Measurements from ENCODE around the gene FAM13C.
A peak's percentile ranks its signal among the peaks of the same experiment; 100 is the strongest.
"Not testable (repeated sequence)": the region's sequence is repeated elsewhere in the genome, so short reads cannot be mapped to it uniquely, and the experiment has no call there.

FAM13C gene

DNA sequence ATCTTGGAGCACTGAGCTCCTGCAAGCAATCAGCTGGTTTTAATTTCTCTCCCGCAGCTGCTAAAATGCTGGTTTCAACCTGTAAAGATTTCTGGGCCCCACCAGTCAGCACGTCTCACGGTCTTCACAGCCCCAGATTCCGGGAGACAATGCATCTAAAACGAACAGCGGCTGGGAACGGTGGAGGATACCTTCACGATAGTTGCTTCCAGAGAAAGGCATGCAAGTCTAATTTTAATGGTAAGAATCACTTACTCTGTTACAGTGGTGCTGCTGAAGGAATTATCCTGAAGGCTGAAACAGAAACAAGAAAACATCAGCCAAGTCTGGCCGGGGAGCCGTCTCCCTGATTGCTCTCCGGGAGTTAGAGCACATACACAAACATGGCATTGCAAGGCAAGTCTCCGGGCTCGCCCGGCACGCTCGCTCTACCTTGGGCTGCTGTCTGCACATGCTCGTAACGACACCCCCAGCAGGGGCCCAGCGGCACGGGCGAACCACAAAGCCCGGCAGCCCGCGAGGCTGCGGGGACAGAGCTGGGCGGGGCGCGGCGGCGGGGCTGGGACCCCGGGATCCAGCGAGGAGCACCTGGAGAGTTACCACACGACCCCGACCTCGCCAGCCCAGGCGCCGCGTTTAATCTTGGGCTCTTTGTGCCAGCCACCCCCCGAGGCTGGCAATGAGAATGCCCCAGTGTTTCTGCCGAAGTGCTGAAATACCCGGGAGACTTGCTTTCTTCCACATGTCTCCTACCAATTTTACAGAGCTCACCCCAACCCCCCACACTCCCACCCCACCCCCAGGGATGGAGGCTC is at the start of gene FAM13C:
TSS of gene FAM13C (minus strand) at position 406 of the 815 bp plus-strand sequence. CDS start at position 317, 89 bp downstream.
- peak; percentile 15 for DNase-seq

- no peak for DNase-seq
Measured at GRCh38 chr10:59405235-59405634, 42.9 kb upstream of the FAM13C start.

DNA sequence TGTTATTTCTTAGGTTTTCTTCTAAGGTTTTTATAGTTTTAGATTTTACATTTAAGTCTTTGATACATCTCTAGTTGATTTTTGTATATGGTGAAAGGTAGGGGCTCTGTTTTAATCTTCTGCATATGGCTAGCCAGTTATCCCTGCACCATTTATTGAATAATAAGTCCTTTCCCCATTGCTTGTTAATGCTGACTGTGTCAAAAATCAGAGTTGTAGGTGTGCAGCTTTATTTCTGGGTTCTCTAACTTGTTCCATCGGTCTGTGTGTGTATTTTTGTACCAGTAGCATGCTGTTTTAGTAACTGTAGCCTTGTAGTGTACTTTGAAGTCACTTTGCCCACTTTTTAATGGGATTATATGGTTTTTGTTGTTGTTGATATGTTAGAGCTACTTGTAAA is 37.9 kb upstream of the FAM13C start:
- no peak for DNase-seq

DNA sequence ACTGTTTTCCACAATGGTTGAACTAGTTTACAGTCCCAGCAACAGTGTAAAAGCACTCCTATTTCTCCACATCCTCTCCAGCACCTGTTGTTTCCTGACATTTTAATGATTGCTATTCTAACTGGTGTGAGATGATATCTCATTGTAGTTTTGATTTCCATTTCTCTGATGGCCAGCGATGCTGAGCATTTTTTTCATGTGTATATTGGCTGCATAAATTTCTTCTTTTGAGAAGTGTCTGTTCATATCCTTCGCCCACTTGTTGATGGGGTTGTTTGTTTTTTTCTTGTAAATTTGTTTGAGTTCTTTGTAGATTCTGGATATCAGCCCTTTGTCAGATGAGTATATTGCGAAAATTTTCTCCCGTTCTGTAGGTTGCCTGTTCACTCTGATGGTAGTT is 37.0 kb upstream of the FAM13C start:
- not testable (repeated sequence) for DNase-seq

DNA sequence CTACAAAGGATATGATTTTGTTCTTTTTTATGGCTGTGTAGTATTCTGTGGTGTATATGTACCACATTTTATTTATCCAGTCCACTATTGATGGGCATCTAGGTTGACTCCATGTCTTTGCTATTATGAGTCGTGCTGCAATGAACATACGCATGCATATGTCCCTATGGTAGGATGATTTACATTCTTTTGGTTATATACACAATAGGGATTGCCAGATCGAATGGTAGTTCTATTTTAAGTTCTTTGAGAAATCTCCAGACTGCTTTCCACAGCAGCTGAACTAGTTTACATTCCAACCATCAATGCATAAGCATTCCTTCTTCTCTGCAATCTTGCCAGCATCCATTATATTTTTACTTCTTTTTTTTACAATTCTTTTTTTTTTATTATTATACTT is 35.6 kb upstream of the FAM13C start:
- DNase-seq = no peak

DNA sequence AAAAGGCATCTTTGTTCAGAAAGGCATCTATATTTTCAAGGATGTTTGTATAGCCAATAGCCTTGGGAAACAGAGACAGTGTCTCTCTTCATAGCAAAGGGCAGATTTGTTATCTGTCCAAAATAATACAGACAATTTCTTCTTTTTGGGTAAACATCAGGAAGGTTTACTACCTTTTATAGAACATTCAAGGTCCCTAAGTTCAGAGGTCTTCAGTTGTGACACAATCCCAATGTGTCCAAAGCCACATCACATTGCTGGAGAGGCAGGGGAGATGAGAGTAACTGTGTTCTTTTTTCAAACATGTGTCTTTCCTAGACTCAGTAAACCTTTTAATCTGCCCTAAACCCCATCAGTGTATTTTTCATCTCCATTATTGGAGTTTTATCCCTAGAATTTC is 33.6 kb upstream of the FAM13C start:
- no peak for DNase-seq

DNA sequence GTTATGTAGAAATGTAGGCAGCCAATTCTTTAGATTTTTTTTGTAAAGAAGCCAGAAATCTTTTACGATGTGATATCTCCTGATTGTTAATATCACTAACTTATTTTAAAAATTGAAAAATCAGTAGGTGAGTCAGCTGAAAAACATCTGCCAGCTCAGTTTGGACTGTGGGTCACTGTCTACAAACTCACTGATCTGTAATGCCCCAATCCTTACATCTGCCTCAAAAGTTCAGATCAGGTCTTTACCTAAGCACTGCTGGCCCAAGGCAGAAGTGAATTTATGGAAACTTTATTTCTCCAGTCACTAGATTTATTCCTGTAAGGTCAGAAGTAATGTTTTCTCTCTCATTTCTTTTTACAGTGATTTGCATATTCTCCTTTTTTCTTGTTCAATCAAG is 31.0 kb upstream of the FAM13C start:
- no peak for DNase-seq

GRCh38 chr10:59391060-59391459 is 28.7 kb upstream of the FAM13C start:
- no peak for DNase-seq

- DNase-seq = no peak
Measured at GRCh38 chr10:59388671-59388976, 26.3 kb upstream of the FAM13C start.

DNA sequence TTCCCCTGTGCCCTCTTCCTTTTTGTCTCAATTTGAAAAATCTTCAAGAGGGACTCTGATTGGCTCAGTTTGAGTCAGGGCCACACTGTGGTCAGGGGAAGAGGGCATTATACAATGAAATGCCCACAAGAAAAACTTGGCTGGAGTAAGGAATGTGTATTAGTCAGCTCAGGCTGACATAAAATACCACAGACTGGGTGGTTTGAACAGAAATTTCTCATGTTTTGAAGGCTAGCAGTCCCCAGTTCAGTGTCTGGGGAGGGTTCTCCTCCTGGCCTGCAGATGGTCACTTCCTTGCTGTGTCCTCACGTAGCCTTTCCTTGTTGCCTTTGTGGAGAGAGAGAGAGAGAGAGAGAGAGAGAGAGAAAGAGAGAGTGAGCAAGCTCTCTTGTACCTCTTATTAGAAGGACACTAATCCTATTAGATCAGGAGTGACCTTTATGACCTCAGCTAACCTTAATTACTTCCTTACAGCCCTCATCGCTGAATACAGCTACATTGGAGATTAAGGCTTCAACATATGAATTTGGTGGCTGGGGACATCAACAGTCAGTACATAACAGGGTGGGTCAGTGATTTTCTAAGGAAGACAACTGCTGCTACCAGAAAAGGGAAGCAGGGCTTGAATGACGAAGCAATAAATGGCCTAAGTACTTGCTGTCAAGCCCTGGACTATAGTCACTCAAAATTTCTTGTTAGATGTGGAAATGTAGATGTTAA is 25.8 kb upstream of the FAM13C start:
- no peak for DNase-seq

- DNase-seq = no peak
Measured at GRCh38 chr10:59384761-59385160, 22.4 kb upstream of the FAM13C start.

DNA sequence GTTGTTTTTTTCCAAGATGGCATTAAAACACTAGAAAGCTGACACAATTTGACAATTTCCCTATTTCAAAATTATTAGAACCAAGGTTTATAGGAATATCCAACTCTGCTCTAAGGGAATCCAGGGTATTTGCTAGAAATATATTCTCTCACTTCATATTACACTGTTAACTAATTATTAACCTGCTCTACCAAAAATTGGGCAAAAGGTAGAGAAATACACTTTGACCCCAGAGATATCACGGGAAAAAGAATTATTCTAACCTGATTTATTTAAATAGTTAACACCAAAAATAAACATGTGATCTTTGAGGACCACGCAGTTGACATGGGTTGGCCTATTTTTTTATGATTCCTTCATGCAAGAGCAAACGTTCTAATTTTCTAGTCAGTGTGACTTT is 21.6 kb upstream of the FAM13C start:
- no peak for DNase-seq

DNA sequence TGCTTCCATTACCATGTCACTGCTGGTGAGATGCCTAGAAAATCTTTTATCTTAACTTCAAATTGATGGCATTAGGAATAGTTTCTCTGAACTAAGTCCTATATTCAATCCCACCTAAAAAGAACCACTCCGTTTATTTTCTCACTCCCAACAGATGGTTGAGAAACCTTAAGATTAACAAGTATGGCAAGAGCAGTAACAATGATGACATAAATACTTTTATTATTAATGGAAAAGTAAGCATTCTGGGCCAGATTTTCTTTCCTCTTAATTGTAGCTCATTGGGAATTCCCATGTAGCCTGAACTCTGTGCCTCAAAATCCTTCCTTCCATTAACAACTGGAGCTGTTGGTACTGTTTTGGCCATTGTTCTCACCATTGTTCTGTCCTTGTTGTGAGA is 21.1 kb upstream of the FAM13C start:
- no peak for DNase-seq

- no peak for DNase-seq
Measured at GRCh38 chr10:59382831-59383295, 20.5 kb upstream of the FAM13C start.

DNA sequence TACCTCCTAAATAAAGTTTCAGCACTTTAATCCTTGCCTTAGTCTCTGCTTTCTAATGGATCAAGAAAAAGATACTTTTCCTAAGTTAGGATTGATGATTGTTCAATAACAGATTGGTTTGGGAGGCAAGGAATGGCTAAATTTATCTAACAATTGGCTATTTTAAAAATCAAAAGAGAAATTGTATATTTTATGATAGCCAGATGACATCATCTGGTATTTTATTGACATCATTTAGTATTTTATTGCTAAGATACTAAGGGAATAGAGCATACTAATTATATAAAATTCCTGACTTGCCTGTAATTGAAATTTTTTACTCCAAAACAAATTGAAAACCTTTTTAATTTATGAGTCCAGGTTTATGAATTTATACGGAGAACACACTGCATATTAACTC is 19.3 kb upstream of the FAM13C start:
- no peak for DNase-seq

- DNase-seq = no peak
Measured at GRCh38 chr10:59376846-59377245, 14.5 kb upstream of the FAM13C start.

DNA sequence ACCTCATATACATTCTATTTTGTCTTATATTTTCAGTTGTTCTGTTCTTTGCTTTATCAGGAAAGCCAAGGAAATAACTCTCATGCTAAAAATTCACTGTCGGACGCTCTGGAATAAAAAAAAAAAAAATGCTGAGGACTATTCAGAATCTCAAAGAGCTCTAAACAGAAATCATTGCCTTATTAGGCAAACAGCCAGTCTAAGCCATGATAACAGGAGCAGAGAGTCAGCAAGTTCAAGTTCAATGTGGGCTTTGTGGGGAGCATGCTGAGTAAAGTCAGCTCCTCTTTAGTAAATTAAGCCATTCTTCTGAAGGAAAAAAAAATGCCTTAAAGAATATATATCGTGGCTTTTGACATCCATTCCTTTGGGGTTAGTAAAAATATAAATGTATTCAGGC is 13.6 kb upstream of the FAM13C start:
- DNase-seq = no peak

- no peak for DNase-seq
Measured at GRCh38 chr10:59374916-59375315, 12.6 kb upstream of the FAM13C start.

- DNase-seq = no peak
Measured at GRCh38 chr10:59373071-59373470, 10.7 kb upstream of the FAM13C start.

- DNase-seq = no peak
Measured at GRCh38 chr10:59372543-59372942, 10.2 kb upstream of the FAM13C start.

GRCh38 chr10:59366290-59366689 is 3.9 kb upstream of the FAM13C start:
- no peak for DNase-seq

- no peak for DNase-seq
Measured at GRCh38 chr10:59363446-59363958, 1.2 kb upstream of the FAM13C start.

DNA sequence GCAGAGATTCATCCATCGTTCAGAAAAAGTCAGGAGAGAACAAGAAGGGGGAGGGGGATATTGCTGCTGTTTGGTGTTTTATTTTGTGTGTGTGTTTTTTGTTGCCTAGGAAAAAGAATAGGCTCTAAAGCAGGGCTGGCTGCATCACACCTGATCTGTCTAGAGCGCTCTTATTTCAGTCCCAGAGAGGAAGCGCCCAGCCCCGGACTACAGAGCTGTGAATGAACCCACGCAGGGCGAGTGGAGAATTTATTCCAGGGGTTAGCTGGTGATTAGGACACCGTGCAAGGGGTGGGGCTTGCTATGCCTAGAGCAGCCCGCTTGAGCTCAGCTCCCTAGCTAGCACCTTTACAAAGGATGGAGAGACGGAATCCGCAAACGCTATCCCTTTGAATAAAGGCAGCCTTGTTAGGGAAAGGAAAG is 621 bp upstream of the FAM13C start:
- peak; percentile 2 for DNase-seq

DNA sequence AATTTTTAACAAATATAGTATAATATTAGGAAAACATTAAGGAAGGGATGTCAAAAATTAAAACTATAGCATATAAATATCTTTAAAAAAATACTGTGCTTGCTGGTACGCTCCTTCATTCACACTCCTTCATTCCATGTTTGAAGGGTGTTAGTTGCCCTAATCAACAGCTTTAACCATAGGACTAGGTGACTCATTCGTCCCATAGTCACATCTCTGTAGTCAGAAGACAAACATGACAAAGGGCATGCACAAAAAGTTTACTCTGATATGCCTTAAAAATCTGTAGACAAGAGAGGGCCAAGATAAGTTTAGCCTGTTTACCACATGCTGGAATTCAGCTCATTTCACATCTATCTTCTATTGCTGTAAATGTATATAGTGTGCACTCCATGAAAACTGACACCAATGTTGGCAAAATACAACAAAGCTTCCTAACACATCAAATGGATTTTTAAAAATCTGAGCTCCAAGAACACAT is 646 bp downstream of the FAM13C start:
- DNase-seq = no peak

All from activated CD4-positive, alpha-beta T cell treated with anti-CD3 and anti-CD28 coated beads for 48 hours (primary cell).